ENCODE data around the gene QRICH2.
"Not testable (repeated sequence)": the region's sequence is repeated elsewhere in the genome, so short reads cannot be mapped to it uniquely, and the experiment has no call there.

QRICH2 gene

GRCh38 chr17:76327696-76328095 is 19.6 kb upstream of the QRICH2 start:
- in situ Hi-C loops (cut with MboI; ENCODE audit: low sequenced_read_pairs): no loop called here

GRCh38 chr17:76326306-76326705 is 18.2 kb upstream of the QRICH2 start:
- in situ Hi-C loops (cut with MboI; ENCODE audit: low sequenced_read_pairs): no loop called here

GRCh38 chr17:76318586-76318985 is 10.5 kb upstream of the QRICH2 start:
- in situ Hi-C loops (cut with MboI; ENCODE audit: low sequenced_read_pairs): no loop called here

GRCh38 chr17:76317535-76317934 is 9.5 kb upstream of the QRICH2 start:
- in situ Hi-C loops (cut with MboI; ENCODE audit: low sequenced_read_pairs): no loop called here

- in situ Hi-C loops (cut with MboI; ENCODE audit: low sequenced_read_pairs): no loop called here
Measured at GRCh38 chr17:76314392-76315227, 6.5 kb upstream of the QRICH2 start.

GRCh38 chr17:76312735-76313134 is 4.7 kb upstream of the QRICH2 start:
- in situ Hi-C loops (cut with MboI; ENCODE audit: low sequenced_read_pairs): no loop called here

GRCh38 chr17:76309461-76309860 is 1.4 kb upstream of the QRICH2 start:
- in situ Hi-C loops (cut with MboI; ENCODE audit: low sequenced_read_pairs): no loop called here

GRCh38 chr17:76307299-76307965 is 644 bp downstream of the QRICH2 start:
- in situ Hi-C loops (cut with MboI; ENCODE audit: low sequenced_read_pairs): no loop called here

GRCh38 chr17:76305135-76305454 is 3.0 kb downstream of the QRICH2 start:
- in situ Hi-C loops (cut with MboI; ENCODE audit: low sequenced_read_pairs): not testable (repeated sequence)

GRCh38 chr17:76304226-76305134 is 3.6 kb downstream of the QRICH2 start:
- in situ Hi-C loops (cut with MboI; ENCODE audit: low sequenced_read_pairs): no loop called here

GRCh38 chr17:76297436-76297835 is 10.6 kb downstream of the QRICH2 start:
- in situ Hi-C loops (cut with MboI; ENCODE audit: low sequenced_read_pairs): no loop called here

GRCh38 chr17:76296889-76297288 is 11.2 kb downstream of the QRICH2 start:
- in situ Hi-C loops (cut with MboI; ENCODE audit: low sequenced_read_pairs): no loop called here

GRCh38 chr17:76296186-76296585 is 11.9 kb downstream of the QRICH2 start:
- in situ Hi-C loops (cut with MboI; ENCODE audit: low sequenced_read_pairs): no loop called here

- in situ Hi-C loops (cut with MboI; ENCODE audit: low sequenced_read_pairs): no loop called here
Measured at GRCh38 chr17:76293106-76293505, 15.0 kb downstream of the QRICH2 start.

GRCh38 chr17:76292567-76292966 is 15.5 kb downstream of the QRICH2 start:
- in situ Hi-C loops (cut with MboI; ENCODE audit: low sequenced_read_pairs): no loop called here

GRCh38 chr17:76281573-76282371 is 26.3 kb downstream of the QRICH2 start:
- in situ Hi-C loops (cut with MboI; ENCODE audit: low sequenced_read_pairs): no loop called here

GRCh38 chr17:76280650-76281049 is 27.4 kb downstream of the QRICH2 start:
- in situ Hi-C loops (cut with MboI; ENCODE audit: low sequenced_read_pairs): no loop called here

- in situ Hi-C loops (cut with MboI; ENCODE audit: low sequenced_read_pairs): no loop called here
Measured at GRCh38 chr17:76279742-76280287, 28.3 kb downstream of the QRICH2 start.

GRCh38 chr17:76278952-76279741 is 28.9 kb downstream of the QRICH2 start:
- in situ Hi-C loops (cut with MboI; ENCODE audit: low sequenced_read_pairs): no loop called here

Data from hTERT RPE-1 (cell line).